Mesothelial cell of epicardium (in vitro differentiated cells): ENCODE data around the gene ETV7. TPM values are rescaled to one million over a fixed set of nuclear protein-coding genes. Genes with fewer than 3 reads are reported as not detected.

Source experiments
- DNase-seq, 2 experiments: peaks; one replicate each; pipeline ENCODE4 v3.0.0; 2021; ENCODE audit warnings: low spot score in 2 of 2; ENCODE audit not compliant: unreplicated experiment in 2 of 2
- H3K27ac Mint-ChIP-seq: 2 replicates; pipeline ENCODE4 v1.8.0; 2021; ENCODE audit warnings: mixed read lengths
- H3K27me3 Mint-ChIP-seq: 2 replicates; pipeline ENCODE4 v1.8.0; 2021; ENCODE audit warnings: low read depth, mixed read lengths
- H3K36me3 Mint-ChIP-seq: 2 replicates; pipeline ENCODE4 v1.8.0; 2021; ENCODE audit warnings: mixed read lengths
- H3K4me1 Mint-ChIP-seq: 2 replicates; pipeline ENCODE4 v1.8.0; 2021; ENCODE audit warnings: mixed read lengths
- H3K4me3 Mint-ChIP-seq: 2 replicates; pipeline ENCODE4 v1.8.0; 2021; ENCODE audit warnings: mild to moderate bottlenecking, moderate library complexity, mixed read lengths
- H3K9me3 Mint-ChIP-seq: 2 replicates; pipeline ENCODE4 v1.8.0; 2021; ENCODE audit warnings: mixed read lengths
- total RNA-seq: library from RNA; stranded (reverse); gene quantifications from 3 replicates; pipeline ENCODE4 v1.2.1, GENCODE V29; 2021
- TF ChIP-seq, protein P1 (sequence below): fragments of 200-600 bp; sonication (generic); IDR thresholded peaks from one replicate; pipeline ENCODE4 v1.5.0; 2021; ENCODE audit warnings: antibody characterized with exemption; ENCODE audit not compliant: unreplicated experiment

The ETV7 gene
- total RNA-seq, 1 donor from 2014 or later = 0.47 TPM

DNA sequence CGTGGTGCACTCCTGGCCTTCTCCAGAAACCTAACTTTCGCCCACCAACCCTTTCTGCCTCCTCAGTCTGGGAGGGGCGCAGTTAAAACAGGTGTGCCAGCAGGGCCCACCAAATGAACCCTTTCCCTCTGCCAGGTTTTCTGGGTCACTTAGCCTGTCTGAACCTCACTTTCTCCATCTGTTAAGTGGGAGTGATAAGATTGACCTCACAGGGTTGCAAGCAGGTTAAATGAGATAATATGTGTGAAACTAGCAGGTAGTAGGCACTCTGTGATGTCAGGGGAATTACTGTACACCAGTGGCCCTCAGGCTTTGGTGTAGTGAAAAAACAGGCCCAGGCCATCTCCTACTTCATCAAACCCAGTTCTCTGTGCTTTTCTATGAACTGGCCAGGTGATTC, 64.9 kb downstream of the ETV7 start:
- H3K36me3 Mint-ChIP-seq = no peaks in the 10 kb centered on the region
- H3K9me3 Mint-ChIP-seq = no peaks in the 10 kb centered on the region
- no peak for DNase-seq
- no peak overlapping the region for H3K4me3 Mint-ChIP-seq
- peaks cover 2% of the 10 kb centered on the region for H3K4me1 Mint-ChIP-seq
- no peak overlapping the region for H3K27ac Mint-ChIP-seq
- peaks cover 2% of the 10 kb centered on the region for H3K27me3 Mint-ChIP-seq
- TF ChIP-seq, protein P1, sequence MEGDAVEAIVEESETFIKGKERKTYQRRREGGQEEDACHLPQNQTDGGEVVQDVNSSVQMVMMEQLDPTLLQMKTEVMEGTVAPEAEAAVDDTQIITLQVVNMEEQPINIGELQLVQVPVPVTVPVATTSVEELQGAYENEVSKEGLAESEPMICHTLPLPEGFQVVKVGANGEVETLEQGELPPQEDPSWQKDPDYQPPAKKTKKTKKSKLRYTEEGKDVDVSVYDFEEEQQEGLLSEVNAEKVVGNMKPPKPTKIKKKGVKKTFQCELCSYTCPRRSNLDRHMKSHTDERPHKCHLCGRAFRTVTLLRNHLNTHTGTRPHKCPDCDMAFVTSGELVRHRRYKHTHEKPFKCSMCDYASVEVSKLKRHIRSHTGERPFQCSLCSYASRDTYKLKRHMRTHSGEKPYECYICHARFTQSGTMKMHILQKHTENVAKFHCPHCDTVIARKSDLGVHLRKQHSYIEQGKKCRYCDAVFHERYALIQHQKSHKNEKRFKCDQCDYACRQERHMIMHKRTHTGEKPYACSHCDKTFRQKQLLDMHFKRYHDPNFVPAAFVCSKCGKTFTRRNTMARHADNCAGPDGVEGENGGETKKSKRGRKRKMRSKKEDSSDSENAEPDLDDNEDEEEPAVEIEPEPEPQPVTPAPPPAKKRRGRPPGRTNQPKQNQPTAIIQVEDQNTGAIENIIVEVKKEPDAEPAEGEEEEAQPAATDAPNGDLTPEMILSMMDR = no peak

DNA sequence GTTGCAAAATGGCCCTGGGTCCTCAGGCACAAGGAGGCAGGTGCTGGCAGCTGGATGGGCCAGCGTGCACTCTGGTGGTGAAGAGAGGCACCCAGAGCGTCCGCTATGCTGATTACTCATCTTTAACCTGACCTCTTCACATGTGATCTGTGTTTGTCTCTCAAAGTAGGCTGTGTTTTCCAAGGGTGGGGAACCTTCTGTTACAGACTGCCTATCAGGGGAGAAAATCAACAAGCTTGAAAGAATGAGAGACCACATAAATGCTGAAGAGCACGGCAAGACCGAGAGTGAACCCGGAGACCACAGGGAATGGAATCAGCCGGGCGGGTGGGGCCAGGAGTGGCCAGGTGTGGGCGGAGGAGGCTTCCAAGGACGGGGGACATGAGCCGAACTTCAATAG, 67.0 kb downstream of the ETV7 start:
- peak overlapping the region; percentile 18 for H3K27ac Mint-ChIP-seq
- peaks cover 2% of the 10 kb centered on the region for H3K27me3 Mint-ChIP-seq
- no peaks in the 10 kb centered on the region for H3K9me3 Mint-ChIP-seq
- no peaks in the 10 kb centered on the region for H3K4me1 Mint-ChIP-seq
- TF ChIP-seq, protein P1 = no peak
- no peak overlapping the region for H3K4me3 Mint-ChIP-seq
- no peaks in the 10 kb centered on the region for H3K36me3 Mint-ChIP-seq
- DNase-seq = no peak

DNA sequence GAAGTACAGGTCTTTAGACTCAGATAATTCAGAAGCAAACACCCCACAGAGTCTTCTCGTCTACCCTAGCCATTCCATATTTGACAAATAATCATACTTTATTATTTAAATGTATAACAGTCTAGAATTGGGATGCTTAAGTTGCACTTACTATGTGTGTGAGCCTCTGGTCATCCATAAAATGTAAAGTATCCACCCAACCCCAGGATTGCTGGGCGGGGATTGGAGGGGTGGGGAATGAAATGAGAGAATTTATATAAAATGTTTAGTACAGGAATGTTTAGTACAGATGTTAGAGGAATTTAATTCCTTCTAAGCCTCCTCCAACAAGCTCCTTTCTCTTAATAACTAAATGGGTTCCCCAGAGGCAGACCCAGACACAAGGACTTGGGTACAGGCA, 67.6 kb downstream of the ETV7 start:
- DNase-seq = no peak
- H3K4me1 Mint-ChIP-seq = no peaks in the 10 kb centered on the region
- H3K27me3 Mint-ChIP-seq = peaks cover 2% of the 10 kb centered on the region
- H3K36me3 Mint-ChIP-seq = no peaks in the 10 kb centered on the region
- TF ChIP-seq, protein P1 = no peak
- H3K4me3 Mint-ChIP-seq = no peak overlapping the region
- no peaks in the 10 kb centered on the region for H3K9me3 Mint-ChIP-seq
- no peak overlapping the region for H3K27ac Mint-ChIP-seq

- Mint-ChIP-seq H3K27me3 (peaks cover 2% of the 10 kb centered on the region), H3K9me3 (no peaks in the 10 kb centered on the region), H3K4me3 (no peak overlapping the region), H3K27ac (no peak overlapping the region), H3K4me1 (peaks cover under 1% of the 10 kb centered on the region), H3K36me3 (no peaks in the 10 kb centered on the region)
- DNase-seq = no peak
- TF ChIP-seq, protein P1 = no peak
Measured at GRCh38 chr6:36319436-36319762, 68.1 kb downstream of the ETV7 start.

GRCh38 chr6:36318690-36319435, 68.6 kb downstream of the ETV7 start:
- TF ChIP-seq, protein P1 = no peak
- Mint-ChIP-seq H3K4me3 (no peak overlapping the region), H3K9me3 (no peaks in the 10 kb centered on the region), H3K27ac (peak overlapping the region; percentile 14), H3K27me3 (peaks cover 2% of the 10 kb centered on the region), H3K4me1 (peaks cover 6% of the 10 kb centered on the region), H3K36me3 (no peaks in the 10 kb centered on the region)
- no peak for DNase-seq
